NCI-H1105 (cell line): Measurements from ENCODE around the gene TANC2.

Experiments used
- DNase-seq: peaks from one replicate; lab custom pipeline; 2025; lab: John Stamatoyannopoulos, UW

Gene TANC2

DNA sequence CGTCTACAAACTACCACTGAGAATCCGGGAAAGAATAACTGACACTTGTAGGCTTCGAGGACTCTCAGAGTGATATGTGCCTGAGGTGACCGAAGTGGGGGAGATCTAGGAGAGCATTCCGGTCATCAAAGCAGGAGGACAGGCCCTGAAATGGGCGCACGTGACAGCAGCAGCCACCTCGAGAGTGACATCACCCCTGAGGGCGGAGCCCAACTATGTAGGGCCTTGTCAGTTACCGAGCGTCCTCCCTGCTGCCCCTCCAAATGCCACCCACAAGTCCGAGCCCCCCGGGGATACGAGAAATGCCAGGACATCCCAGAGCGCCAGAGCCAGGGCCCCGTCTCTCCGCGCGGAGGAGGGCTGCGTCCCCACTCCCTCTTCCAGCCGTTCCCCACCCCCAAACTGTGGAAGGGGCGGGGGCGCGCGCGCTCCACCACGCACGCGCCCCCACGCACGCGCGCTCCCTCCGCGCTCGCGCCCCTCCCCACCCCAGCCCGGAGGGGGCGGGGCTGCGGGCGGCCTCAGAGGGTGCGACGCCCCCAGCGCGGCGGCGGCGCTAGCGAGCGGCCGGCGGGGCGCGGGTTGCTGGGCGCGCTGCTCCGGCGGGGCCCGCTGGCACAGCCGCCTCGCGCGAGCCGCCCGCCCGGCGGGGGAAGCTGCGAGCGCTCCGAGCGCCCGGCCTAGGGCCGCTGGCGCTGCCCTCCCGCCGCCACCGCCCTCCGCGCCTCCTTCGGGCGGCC is at the start of gene TANC2:
Gene TANC2 (plus strand): TSS at position 550 of the 740 bp plus-strand sequence. CDS start 43,325 bp downstream, outside the sequence.
- DNase-seq: peak; percentile 53

DNA sequence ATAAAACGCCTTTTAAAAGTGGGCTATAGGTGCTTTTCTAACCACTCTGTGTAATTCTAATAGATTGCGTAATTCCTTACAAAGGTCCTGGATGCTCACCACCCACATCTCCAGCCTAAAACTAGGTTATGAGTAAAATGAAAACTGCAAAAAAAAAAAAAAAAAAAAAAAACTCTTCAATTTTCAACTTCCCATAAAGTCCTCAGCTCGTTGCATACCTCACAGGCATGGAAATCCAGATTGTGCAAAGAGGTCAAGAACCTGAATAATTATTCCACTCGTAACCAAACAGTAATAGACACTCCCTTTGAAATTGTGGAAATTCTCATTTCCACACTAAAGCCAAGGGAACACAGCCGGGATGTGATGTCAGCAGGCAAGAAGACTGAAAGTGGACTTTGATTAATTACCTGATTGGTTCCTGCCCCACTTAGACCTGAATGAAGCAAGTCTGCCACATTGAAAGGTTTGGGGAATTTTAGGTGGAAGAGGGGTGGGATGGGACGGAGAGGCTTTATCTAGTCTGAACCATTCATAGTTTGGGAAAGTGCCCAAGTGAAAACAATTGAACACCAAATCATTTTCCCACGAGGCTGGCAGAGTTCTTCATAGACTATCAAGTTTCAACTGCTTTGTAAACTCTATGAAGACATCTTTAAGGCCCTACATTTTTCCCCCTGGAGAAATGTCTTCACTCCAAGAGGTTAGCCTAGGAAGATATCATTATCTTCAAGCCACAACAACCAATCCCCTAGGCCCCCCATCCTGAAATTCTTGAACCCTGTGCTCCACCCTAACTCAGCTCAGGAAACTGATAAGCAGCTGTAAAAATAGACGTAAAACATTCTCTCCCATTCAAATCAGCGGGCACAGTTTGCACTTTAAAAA is 49.1 kb upstream of the TANC2 start:
- no peak for DNase-seq

DNA sequence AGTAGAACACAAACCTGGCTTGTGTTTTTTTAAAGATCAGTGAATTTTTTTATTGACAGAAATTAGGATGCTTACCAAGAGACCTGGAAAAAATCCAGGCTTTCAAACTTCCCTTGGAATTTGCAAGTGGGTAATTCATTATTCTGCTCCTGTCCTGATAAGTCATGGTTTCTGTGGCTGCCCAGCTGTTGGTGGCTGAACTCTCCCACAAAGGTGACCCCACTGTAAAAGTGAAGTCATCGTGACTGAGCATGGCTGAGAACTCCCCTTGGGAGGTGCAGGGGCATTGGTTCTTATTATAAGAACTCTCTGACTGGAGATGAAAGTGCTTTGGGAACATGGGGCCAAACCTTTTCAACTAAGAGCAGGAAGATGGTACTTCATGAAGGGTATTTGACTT is 46.6 kb upstream of the TANC2 start:
- no peak for DNase-seq

DNA sequence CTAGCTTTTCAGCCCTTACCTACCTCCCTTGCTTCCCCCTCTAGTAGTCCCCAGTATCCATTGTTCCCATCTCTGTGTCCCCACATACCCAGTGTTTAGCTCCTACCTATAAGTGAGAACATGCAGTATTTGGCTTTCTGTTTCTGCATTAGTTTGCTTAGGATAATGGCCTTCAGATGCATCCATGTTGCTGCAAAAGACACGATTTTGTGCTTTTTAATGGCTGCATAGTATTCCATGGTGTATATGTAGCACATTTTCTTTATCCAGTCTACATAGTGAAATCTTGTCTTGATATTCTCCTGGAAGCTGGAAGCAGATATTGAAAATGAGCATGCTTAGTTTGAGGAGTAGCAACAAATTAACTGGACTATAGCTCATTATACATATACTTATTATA is 45.7 kb upstream of the TANC2 start:
- DNase-seq: no peak

DNA sequence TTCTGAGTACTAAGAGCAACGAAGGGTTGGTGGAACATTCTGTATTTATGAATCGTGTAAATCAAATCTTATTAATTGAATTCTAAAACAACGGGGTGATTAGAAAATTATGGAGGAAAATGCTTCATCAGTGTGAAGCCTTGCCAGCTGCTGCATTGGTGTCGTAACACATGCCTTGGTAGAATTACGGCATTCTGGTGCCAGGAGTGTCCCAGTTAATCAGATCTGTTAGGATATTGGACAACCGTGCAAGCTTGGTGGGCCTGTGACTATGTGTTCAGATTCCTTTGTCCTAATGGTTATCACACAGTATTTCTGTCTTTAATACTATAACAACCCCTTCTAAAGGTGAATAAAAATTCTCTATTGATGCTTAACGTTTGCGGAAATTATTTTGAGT is 44.2 kb upstream of the TANC2 start:
- no peak for DNase-seq

DNA sequence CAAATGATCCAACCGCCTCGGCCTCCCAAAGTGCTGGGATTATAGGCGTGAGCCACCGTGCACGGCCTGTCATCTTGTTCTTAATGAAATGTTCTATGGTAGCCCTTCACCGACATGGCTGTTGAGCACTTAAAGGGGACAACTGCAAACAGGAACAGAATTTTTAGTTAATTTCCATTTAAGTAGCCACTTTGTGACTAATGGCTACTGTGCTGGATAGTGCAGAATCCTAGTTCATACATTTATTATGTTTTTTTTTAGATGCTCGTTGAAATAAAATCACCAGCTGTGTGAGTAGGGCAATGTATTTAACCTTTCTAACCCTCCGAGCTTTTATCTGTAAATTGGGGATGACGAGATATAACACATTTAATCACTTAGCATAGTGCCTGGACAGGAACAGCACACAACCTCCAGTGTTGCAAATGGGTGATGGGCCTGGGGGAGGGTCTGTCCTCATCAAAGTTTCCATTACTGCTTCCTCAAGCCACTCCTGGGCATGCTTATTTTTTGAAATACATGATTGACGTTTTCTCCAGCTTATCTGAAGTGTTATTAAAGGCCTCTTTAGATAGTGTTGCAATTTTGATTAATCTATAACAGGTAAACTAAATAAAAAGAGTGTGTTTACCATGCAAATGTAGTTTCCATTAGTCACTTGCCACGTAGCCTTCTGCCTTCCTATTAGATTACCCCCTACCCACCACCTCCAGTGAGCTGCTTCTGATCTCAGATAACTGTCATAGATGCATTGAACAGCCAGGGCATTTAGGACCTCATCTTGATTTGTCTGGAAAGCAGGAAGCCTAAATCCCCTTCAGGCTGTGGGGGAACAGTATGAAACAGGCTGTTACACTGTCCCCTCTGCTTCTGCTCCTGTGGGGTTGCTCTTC is 42.5 kb upstream of the TANC2 start:
- DNase-seq: no peak

DNA sequence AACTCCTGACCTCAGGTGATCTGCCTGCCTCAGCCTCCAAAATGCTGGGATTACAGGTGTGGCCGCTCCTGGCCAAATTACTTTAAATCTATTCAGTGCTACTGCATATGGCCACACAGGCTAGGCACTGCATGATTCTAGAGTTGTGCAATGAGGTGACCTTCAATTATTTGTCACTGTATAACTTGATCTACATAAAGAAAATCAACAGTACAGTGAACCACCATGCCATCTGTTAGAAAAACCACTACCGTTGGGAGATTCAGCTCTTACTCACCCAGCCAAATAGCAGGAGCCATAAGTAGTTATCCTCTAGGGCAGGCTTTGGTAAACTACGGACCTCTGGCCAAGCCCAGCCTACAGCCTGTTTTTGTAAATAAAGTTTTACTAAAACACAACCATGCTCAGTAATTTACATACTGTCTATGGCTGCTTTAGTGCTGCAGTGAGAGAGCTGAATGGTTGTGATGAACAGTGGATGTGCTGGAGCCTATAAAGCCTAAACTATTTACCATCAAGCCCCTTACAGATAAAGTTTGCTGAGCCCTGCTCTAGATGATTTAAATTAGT is 40.7 kb upstream of the TANC2 start:
- DNase-seq: no peak

DNA sequence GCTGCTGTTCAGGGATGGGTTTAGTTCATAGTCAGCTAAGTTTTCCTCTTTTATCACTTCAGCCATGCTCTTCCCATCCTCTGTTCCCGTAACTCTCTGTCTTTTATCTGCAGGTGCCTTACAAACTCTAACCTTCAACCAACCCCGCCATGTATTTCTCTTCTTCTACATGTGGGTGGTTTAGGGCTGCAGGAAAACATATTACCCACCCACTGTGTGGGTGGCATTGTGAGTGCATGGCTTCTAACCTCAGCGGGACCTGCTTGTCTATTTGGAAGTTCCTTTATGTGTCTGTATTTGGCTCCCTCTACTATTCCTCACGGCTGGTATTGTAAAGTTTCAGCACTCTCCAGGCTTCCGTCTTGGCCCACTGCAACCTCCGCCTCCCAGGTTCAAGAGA is 39.0 kb upstream of the TANC2 start:
- no peak for DNase-seq

DNA sequence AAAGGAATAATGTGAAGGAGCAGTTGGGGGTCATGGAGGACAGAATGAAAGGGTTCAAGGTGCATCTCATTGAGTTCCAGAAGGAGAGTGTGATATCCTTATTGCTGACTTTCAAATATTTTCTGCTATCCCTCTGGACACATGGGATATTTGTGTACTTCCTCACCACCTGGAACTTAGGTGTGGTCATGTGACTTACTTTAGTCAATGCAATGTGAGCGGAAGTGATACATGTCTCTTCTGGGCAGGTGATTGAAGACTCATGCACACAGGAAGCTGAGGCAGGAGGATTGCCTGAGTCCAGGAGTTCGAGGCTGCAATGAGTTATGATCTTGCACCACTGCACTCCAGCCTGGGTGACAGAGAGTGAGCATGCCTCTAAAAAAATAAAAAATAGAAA is 36.7 kb upstream of the TANC2 start:
- no peak for DNase-seq

DNA sequence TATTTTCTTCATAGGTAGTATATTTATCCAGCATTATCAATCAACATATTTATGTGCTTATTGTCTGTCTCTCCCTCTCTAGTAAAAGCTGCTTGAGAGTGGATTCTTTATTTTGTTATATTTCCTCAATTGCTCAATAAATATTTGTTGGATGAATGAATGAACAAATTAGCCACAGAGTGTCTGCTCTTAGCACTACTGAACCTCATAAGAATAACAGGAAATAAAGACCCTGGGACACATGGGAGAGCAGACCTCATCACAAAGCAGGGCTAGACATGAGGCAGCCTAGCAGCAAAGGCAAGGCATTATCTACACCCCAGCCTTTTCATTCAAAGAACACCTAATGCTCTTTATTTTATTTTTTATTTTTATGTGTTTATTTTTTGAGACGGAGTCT is 34.9 kb upstream of the TANC2 start:
- no peak for DNase-seq

DNA sequence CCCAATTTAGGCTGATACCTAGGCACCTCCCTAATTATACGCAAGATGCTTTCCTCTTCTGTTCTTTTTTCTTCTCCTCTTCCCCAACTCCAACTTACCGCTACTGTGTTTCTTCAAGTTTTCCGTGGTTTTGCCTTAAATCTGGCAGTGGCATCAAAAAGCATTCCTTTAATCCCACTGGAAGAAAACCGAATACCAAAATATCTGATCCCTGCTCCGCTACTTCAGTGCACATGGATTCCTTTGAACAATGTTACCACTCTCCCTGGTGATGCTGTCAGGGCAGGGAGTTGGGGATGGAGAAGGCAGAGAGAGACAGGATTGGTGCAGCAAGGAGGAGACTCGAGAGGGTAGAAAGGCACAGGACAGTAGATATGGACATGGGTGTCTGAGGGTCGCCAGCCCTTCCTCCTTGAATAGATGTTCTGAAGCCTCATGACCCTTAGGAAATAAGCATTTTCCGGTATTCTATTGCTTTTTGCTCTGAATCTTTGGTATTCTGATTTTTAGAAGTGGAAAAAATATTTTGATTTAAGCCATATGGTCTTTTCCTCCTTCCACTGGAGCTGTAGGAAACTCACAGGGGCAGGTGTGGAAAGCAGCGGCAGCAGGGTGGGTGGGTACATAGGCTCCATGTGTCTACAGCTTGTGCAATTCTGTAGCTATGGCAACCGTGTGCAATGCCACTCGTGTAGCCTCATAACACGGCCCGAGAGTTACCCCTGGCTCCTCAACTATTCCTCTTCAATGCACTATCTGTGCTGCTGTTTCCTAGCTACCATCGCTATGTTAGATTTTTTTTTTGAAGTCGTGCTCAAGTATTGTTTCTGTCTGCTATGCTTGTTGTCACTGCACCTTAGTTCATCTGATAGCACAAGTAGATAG is 32.3 kb upstream of the TANC2 start:
- no peak for DNase-seq

DNA sequence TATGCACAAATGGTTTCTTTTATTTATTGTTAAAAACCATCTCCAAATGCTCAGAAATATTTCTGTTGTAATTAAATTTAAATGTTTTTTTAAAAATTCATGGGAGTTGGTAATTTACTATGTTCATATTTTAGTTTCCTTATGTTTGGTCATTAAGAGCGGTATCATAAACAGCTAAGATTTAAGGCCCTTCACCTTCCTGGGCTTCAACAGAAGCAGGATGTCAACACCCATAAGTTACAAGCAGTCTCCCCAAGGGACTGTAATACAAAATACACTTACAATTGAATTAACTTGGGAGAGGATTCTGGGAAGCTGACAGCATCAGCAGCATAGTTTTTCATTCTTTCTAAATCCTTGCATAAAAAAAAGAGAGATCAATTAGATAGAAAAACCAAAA is 30.9 kb upstream of the TANC2 start:
- DNase-seq: no peak

DNA sequence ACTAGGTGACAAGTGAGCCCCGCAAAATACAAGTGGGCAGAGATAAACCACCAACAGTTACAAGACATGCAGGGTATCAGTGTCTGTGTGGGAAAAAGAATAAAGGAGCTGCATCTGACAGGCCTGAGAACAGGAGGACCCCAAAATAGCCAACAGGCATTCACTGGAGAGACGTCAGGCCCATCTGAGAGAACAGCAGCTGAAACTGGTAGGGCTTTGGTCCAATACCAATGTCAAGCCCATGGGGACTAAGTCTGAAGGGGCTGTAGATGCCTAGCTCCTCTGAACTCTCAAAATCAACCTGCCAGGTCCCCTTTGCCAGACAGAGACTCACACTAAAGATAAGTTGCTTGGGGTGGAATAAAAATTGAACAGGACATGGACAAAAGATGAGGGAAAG is 30.5 kb upstream of the TANC2 start:
- no peak for DNase-seq

DNA sequence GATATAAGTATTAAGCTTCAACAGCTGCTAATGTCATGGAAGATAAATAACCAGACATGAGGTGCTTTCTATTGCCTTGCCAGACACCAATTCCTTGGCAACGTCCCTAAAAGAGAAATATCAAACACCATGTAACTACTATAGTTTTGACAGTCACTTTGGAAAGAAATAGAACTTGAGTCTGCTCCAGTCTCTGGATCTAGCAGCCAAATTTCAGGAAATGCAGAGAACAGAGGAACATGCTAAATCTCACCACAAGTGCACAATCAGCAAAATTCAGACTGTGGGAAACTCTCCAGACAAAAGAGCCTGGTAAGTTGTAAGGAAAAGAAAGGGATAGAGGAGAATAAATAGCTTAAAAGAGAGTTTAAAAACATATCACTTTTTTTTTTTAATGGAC is 28.4 kb upstream of the TANC2 start:
- no peak for DNase-seq

DNA sequence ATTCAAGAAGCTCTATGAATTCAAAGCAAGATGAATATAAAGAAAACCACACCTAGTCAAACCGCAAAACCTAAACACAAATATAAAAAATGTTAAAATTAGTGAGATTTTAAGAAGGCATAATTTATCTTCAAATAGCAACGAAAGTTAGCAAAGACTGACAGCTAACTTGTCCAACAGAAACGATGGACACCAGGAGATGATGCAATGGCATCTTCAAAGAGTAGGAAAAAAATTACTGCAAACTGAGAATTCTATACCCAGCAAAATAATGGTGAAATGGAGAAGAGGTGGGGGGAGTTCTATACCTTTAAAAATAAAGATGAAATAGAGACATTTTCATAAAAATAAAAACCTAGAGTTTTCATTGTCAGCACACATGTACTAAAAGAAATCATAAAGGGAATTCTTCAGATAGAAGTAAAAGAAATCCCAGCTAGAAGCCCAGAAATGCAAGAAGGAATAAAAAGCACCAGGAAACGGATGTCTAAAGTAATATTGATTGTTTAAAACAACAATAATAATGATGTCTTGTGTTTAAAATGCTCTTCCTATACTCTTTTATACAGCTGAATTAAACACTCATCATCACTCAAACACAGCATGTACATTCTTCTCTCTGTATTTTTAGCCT is 24.6 kb upstream of the TANC2 start:
- no peak for DNase-seq

DNA sequence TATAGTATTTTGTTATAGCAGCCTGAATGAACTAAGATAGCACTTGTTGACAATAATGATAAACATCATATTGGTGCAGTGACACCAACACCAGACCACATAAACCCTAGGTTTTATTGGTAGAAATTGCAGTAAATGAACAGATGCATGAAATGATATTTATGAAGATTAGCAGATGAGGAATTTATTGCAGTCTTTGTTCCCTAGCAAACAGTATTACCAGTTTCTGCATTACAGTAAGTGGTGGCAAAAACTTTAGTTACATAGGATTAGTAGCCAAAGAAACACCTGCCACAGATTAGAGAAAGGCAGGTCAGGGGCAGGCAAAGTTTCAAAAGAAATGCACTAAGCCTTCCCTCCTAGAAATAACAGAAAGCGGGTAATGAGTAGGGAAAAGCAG is 17.7 kb upstream of the TANC2 start:
- DNase-seq: no peak

DNA sequence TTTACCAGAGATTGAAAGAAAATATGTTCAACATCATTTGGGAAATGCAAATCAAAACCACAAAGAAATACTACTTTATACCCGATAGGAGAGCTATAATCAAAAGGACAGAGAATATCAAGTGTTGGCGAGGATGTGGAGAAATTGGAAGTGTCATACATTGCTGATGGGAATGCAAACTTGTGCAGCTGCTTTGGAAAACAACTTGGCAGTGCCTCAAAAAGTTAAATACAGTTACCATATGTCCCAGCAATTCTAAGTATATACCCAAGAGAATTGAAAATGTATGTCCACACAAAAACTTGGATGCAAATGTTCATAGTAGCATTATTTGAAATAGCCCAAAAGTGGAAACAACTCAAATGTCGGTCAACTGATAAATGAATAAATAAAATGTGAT is 17.0 kb upstream of the TANC2 start:
- no peak for DNase-seq

DNA sequence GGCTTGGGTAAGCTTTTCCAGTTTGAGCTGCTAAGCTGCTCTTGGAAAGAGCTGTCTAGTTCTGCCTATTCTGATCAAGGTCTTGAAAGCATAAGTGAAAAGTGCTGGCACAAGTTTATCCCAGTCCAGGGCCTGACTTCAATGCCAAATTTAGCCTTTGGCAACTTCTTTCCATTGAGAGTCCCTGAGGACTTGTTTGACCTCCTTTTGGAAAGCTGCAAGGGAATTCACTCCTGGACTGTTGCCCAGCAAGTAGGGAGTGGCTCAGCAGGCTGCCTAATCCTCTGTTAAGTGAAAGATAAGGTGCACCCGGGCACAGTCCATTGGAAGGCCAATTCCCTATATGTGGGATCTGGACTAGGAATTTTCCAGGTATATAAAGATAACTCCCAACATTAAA is 16.0 kb upstream of the TANC2 start:
- DNase-seq: no peak

DNA sequence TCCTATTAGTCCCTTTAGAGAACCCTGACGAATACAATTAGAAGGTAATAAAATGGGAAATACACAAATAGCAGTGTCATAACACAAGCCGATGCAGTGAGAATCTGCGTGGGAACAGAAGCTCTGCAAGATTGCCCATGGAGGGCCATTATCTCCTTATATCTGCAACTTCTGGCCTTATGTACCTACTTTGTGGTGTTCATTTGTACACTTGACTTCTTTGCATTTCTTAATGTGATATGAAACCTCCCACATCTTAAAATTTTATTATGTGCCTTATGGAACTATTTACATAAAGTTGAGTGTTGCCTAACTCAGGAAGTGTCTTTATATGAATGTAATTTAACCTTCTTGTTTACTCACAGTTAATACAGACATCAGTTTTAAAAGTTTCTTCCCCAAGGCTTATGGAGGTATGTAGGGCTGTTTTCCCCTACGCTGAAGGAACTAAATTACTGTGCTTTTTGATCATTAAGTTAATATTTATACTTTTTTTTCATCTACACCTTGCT is 10.1 kb upstream of the TANC2 start:
- no peak for DNase-seq

DNA sequence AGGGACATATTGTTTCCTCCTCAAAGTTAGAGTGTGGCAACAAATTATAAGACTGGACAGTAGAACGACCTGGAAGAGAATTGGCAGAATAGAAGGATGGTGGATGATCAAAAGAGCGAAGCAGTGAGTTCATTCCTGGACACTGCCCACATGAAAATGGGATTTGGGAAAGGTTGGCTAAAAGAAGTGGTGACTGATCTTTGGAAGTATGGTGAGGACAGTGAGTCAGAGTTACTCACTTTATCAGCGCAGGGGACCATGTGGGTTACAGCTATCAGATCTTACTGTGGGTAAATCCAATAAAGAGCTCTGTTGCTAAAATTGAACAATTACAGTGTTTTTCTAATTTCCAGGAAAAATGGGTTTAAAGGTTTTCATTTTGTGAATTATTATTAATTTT is 2.7 kb upstream of the TANC2 start:
- no peak for DNase-seq
